ENCODE results near the gene PIK3CB. TPM values are rescaled to one million over a fixed set of nuclear protein-coding genes. Genes with fewer than 3 reads are reported as not detected.

Gene PIK3CB
- total and polyA plus RNA-seq, 11 donors: 6.9 to 38.1 (median 29.4) TPM

DNA sequence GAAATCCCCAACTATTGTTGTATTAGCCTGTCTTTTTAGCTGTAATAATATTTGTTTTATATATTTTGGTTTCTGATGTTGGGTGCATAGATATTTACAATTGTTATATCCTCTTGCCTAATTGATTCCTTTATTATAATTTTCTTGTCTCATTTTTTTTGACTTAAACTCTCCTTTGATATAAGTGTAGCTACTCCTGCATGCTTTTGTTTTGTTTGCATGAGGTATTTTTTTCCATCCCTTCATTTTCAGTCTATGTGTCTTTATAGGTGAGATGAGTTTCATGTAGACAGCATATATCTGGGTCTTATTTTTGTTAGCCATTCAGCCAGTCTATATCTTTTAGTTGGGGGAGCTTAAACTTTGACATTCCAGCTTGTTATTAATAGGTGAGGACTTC is 188.7 kb downstream of the PIK3CB start:
- no peak for DNase-seq
- ATAC-seq: no peak
- Histone ChIP-seq H3K27ac (no peak overlapping the region), H3K4me1 (no peaks in the 10 kb centered on the region), H3K36me3 (peaks cover 0 to 27% (median 20%) of the 10 kb centered on the region in 9 donors), H3K4me3 (no peak overlapping the region), H3K9me3 (peaks cover 0 to 74% (median 41%) of the 10 kb centered on the region in 12 donors), H3K27me3 (no peaks in the 10 kb centered on the region)
- TF ChIP-seq, protein P1, sequence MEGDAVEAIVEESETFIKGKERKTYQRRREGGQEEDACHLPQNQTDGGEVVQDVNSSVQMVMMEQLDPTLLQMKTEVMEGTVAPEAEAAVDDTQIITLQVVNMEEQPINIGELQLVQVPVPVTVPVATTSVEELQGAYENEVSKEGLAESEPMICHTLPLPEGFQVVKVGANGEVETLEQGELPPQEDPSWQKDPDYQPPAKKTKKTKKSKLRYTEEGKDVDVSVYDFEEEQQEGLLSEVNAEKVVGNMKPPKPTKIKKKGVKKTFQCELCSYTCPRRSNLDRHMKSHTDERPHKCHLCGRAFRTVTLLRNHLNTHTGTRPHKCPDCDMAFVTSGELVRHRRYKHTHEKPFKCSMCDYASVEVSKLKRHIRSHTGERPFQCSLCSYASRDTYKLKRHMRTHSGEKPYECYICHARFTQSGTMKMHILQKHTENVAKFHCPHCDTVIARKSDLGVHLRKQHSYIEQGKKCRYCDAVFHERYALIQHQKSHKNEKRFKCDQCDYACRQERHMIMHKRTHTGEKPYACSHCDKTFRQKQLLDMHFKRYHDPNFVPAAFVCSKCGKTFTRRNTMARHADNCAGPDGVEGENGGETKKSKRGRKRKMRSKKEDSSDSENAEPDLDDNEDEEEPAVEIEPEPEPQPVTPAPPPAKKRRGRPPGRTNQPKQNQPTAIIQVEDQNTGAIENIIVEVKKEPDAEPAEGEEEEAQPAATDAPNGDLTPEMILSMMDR (IDR thresholded peaks at IDR 0.05): no peak
- TF ChIP-seq POLR2A (IDR thresholded peaks at IDR 0.05): no peak
- intact Hi-C loops (cut with DNase I): no loop called here

DNA sequence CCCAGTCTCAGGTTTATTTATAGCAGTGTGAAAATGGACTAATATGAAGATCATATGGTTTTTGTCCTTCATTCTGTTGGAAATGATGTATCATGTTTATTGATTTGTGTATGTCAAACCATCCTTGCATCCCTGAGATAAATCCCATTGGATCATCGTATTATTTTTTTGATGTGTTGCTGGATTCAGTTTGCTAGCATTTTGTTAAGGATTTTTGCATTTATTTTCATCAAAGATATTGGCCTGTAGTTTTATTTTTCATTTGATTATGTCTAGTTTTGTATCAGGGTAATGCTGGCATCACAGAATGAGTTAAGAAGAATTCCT is 191.8 kb downstream of the PIK3CB start:
- intact Hi-C loops (cut with DNase I): no loop called here
- no peak for DNase-seq
- WGBS, 4 donors: 97 to 99% (median 98%) methylated on average over 1 of the region's 1 CpG
- H3K9me3 ChIP-seq: peaks cover 0 to 91% (median 41%) of the 10 kb centered on the region in 12 donors
- no peaks in the 10 kb centered on the region for H3K4me1 ChIP-seq
- H3K4me3 ChIP-seq: no peak overlapping the region
- no peaks in the 10 kb centered on the region for H3K36me3 ChIP-seq
- ATAC-seq: no peak
- no peak overlapping the region for H3K27ac ChIP-seq
- TF ChIP-seq, protein P1 (IDR thresholded peaks at IDR 0.05): no peak
- TF ChIP-seq POLR2A (IDR thresholded peaks at IDR 0.05): no peak
- H3K27me3 ChIP-seq: no peaks in the 10 kb centered on the region

DNA sequence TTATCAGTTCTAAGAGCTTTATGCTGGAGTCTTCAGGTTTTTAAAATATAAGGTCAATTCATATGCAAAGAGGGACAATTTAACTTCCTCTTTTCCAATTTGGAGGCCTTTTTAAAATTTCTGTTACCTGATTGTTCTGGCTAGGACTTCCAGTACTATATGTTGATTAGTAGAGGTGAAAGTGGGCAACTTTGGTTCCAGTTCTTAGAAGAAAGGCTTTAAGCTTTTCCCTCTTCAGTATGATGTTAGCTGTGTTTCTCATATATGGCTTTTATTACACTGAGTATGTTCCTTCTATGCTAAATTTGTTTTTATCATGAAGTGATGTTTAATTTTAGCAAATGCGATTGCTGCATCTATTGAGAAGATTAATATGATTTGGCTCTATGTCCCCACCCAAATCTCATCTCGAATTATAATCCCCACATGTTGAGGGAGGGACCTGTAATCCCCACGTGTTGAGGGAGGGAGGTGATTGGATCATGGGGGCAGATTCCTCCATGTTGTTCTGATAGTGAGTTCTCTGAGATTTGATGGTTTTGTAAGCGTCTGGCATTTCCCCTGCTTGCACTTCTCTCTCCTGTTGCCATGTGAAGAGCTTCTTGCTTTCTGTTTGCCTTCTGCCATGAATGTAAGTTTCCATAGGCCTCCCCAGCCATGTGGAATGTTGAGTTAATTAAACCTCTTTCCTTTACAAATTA is 192.4 kb downstream of the PIK3CB start:
- Histone ChIP-seq H3K9me3 (peaks cover 0 to 88% (median 40%) of the 10 kb centered on the region in 12 donors), H3K4me3 (no peak overlapping the region), H3K27me3 (no peaks in the 10 kb centered on the region), H3K36me3 (no peaks in the 10 kb centered on the region), H3K27ac (no peak overlapping the region), H3K4me1 (no peaks in the 10 kb centered on the region)
- WGBS, 4 donors: 81 to 89% (median 85%) methylated on average over 4 of the region's 4 CpGs
- ATAC-seq (no peak), DNase-seq (no peak)
- intact Hi-C loops (cut with DNase I): no loop called here
- TF ChIP-seq, protein P1 (IDR thresholded peaks at IDR 0.05): no peak
- no peak for TF ChIP-seq POLR2A (IDR thresholded peaks at IDR 0.05)

DNA sequence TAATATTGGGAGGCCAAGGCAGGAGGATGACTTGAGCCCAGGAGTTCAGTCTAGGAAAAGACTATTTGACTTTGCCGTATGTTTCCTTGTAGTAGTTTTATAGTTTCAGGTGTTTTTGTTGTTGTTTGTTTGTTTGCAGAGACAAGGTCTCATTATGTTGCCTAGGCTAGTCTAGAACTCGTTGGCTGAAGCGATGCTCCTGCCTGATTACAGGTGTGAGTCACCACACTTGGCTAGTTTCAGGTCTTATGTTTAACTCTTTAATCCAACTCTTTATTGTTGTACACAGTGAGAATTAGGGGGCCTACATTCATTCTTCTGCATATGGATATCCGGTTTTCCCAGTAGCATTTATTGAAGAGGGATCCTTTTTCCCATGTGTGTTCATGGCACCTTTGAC is 194.2 kb downstream of the PIK3CB start:
- intact Hi-C loops (cut with DNase I): loop anchor here in 1 of 10 donors (2.0 kb wide), 1 partner anchor 22 kb away; no protein-coding TSS in a partner anchor
- no peak overlapping the region for H3K27ac ChIP-seq
- TF ChIP-seq POLR2A (IDR thresholded peaks at IDR 0.05): no peak
- TF ChIP-seq, protein P1 (IDR thresholded peaks at IDR 0.05): no peak
- WGBS, 4 donors: 76 to 85% (median 83%) methylated on average over 4 of the region's 4 CpGs
- peaks cover 0 to 6% (median 0%) of the 10 kb centered on the region in 9 donors for H3K36me3 ChIP-seq
- H3K9me3 ChIP-seq: peaks cover 0 to 69% (median 27%) of the 10 kb centered on the region in 12 donors
- no peak for ATAC-seq
- H3K4me3 ChIP-seq: no peak overlapping the region
- no peaks in the 10 kb centered on the region for H3K27me3 ChIP-seq
- no peaks in the 10 kb centered on the region for H3K4me1 ChIP-seq
- no peak for DNase-seq

Data from heart left ventricle (tissue), 16 donors.